Measurements from ENCODE around the gene PCDH9. TPM values are rescaled to one million over a fixed set of nuclear protein-coding genes. Genes with fewer than 3 reads are reported as not detected.

The PCDH9 gene
- total RNA-seq, 2 donors from 2014 or later = 0.95 to 1.8 TPM

- Histone ChIP-seq H3K27me3 (ENCODE audit: control insufficient read depth, insufficient read depth, low read length, poor library complexity, severe bottlenecking) (no peaks in the 10 kb centered on the region), H3K4me3 (ENCODE audit: low read length) (no peak overlapping the region), H3K4me1 (ENCODE audit: control insufficient read depth, insufficient read depth, low read length) (no peaks in the 10 kb centered on the region), H3K36me3 (ENCODE audit: control insufficient read depth, insufficient read depth, low read length) (no peaks in the 10 kb centered on the region), H3K27ac (ENCODE audit: low read depth, low read length) (no peak overlapping the region), H3K9ac (ENCODE audit: extremely low read depth, low read length, poor library complexity, severe bottlenecking) (no peak overlapping the region), H3K9me3 (ENCODE audit: control insufficient read depth, low read length) (no peaks in the 10 kb centered on the region)
- Mint-ChIP-seq H3K4me3 (no peak overlapping the region), H3K4me1 (no peaks in the 10 kb centered on the region), H3K27ac (no peak overlapping the region), H3K36me3 (ENCODE audit: low read depth) (no peaks in the 10 kb centered on the region), H3K9me3 (no peaks in the 10 kb centered on the region), H3K27me3 (ENCODE audit: insufficient read depth) (no peaks in the 10 kb centered on the region)
- no peak for TF ChIP-seq CTCF (conservative IDR thresholded peaks at IDR 0.05)
- no peak for DNase-seq
- WGBS, 2 experiments (ENCODE audit: insufficient coverage in 1 of 2, insufficient read length in 1 of 2) = 100% methylated on average over 1 of the region's 2 CpGs; no CpG with 5 or more reads in 1 of the 2 experiments
Observed at GRCh38 chr13:66663206-66663605, 566.9 kb downstream of the PCDH9 start.

GRCh38 chr13:66661336-66661735 is 568.8 kb downstream of the PCDH9 start:
- H3K27me3 Mint-ChIP-seq (ENCODE audit: insufficient read depth) = no peaks in the 10 kb centered on the region
- DNase-seq = no peak
- Histone ChIP-seq H3K36me3 (ENCODE audit: control insufficient read depth, insufficient read depth, low read length) (no peaks in the 10 kb centered on the region), H3K9me3 (ENCODE audit: control insufficient read depth, low read length) (no peaks in the 10 kb centered on the region), H3K4me1 (ENCODE audit: control insufficient read depth, insufficient read depth, low read length) (no peaks in the 10 kb centered on the region), H3K4me3 (ENCODE audit: low read length) (no peak overlapping the region), H3K27ac (ENCODE audit: low read depth, low read length) (no peak overlapping the region), H3K27me3 (ENCODE audit: control insufficient read depth, insufficient read depth, low read length, poor library complexity, severe bottlenecking) (no peaks in the 10 kb centered on the region), H3K9ac (ENCODE audit: extremely low read depth, low read length, poor library complexity, severe bottlenecking) (no peak overlapping the region)
- no peaks in the 10 kb centered on the region for H3K9me3 Mint-ChIP-seq
- no peaks in the 10 kb centered on the region for H3K36me3 Mint-ChIP-seq (ENCODE audit: low read depth)
- H3K4me1 Mint-ChIP-seq = no peaks in the 10 kb centered on the region
- H3K27ac Mint-ChIP-seq = no peak overlapping the region
- WGBS, 2 experiments (ENCODE audit: insufficient coverage in 1 of 2, insufficient read length in 1 of 2) = 88% methylated on average over 2 of the region's 2 CpGs; no CpG with 5 or more reads in 1 of the 2 experiments
- no peak overlapping the region for H3K4me3 Mint-ChIP-seq
- TF ChIP-seq CTCF (conservative IDR thresholded peaks at IDR 0.05) = no peak

GRCh38 chr13:66660468-66660813 is 569.7 kb downstream of the PCDH9 start:
- Histone ChIP-seq H3K9me3 (ENCODE audit: control insufficient read depth, low read length) (no peaks in the 10 kb centered on the region), H3K4me1 (ENCODE audit: control insufficient read depth, insufficient read depth, low read length) (no peaks in the 10 kb centered on the region), H3K36me3 (ENCODE audit: control insufficient read depth, insufficient read depth, low read length) (no peaks in the 10 kb centered on the region), H3K27me3 (ENCODE audit: control insufficient read depth, insufficient read depth, low read length, poor library complexity, severe bottlenecking) (no peaks in the 10 kb centered on the region), H3K4me3 (ENCODE audit: low read length) (no peak overlapping the region), H3K27ac (ENCODE audit: low read depth, low read length) (no peak overlapping the region), H3K9ac (ENCODE audit: extremely low read depth, low read length, poor library complexity, severe bottlenecking) (no peak overlapping the region)
- no peak overlapping the region for H3K4me3 Mint-ChIP-seq
- no peaks in the 10 kb centered on the region for H3K9me3 Mint-ChIP-seq
- TF ChIP-seq CTCF (conservative IDR thresholded peaks at IDR 0.05) = no peak
- no peak overlapping the region for H3K27ac Mint-ChIP-seq
- no peak for DNase-seq
- no peaks in the 10 kb centered on the region for H3K4me1 Mint-ChIP-seq
- no peaks in the 10 kb centered on the region for H3K36me3 Mint-ChIP-seq (ENCODE audit: low read depth)
- no peaks in the 10 kb centered on the region for H3K27me3 Mint-ChIP-seq (ENCODE audit: insufficient read depth)
